Natural killer cell treated with Interleukin-12 subunit alpha and Interleukin-12 subunit beta and Interleukin-15 and Interleukin-18, amount 100 ng/mL, for 72 hours (primary cell): ENCODE measurements around the gene PCDHB1. TPM values are rescaled to one million over a fixed set of nuclear protein-coding genes. Genes with fewer than 3 reads are reported as not detected.
"Not testable (repeated sequence)": the region's sequence is repeated elsewhere in the genome, so short reads cannot be mapped to it uniquely, and the experiment has no call there.

Source experiments
- ATAC-seq, 2 donors: fragments of 150-1000 bp; cut with Tn5 transposase in 1 of 2; sonication (Bioruptor Pico), chemical (Tn5 transposase) in 1 of 2; 2 replicates each; pipeline ENCODE4 v1.10.0; 2021
- DNase-seq: peaks from one replicate; pipeline ENCODE4 v3.0.0; 2022; ENCODE audit warnings: low spot score
- H3K27ac Mint-ChIP-seq, 2 donors: 1 replicate in 1 of 2; 2 replicates in 1 of 2; pipeline ENCODE4 v1.8.0; 2022; ENCODE audit warnings: mixed read lengths in 2 of 2, mild to moderate bottlenecking in 1 of 2, moderate library complexity in 1 of 2
- H3K27me3 Mint-ChIP-seq, 2 donors: 1 replicate in 1 of 2; 2 replicates in 1 of 2; pipeline ENCODE4 v1.8.0; 2022; ENCODE audit warnings: mixed read lengths in 2 of 2
- H3K36me3 Mint-ChIP-seq: one replicate; pipeline ENCODE4 v1.8.0; 2022; ENCODE audit warnings: mixed read lengths
- H3K4me1 Mint-ChIP-seq, 2 donors: 1 replicate in 1 of 2; 2 replicates in 1 of 2; pipeline ENCODE4 v1.8.0; 2022; ENCODE audit warnings: low read depth in 2 of 2, mixed read lengths in 2 of 2, mild to moderate bottlenecking in 1 of 2
- H3K4me3 Mint-ChIP-seq: one replicate; pipeline ENCODE4 v1.8.0; 2022; ENCODE audit warnings: mixed read lengths
- H3K9me3 Mint-ChIP-seq: 2 replicates; pipeline ENCODE4 v1.8.0; 2022; ENCODE audit warnings: mixed read lengths
- total RNA-seq, 2 donors: library from RNA; stranded (reverse); gene quantifications; one replicate each; pipeline ENCODE4 v1.2.3, GENCODE V29; 2022

The PCDHB1 gene
- total RNA-seq, 2 donors from 2014 or later, result not detected

DNA sequence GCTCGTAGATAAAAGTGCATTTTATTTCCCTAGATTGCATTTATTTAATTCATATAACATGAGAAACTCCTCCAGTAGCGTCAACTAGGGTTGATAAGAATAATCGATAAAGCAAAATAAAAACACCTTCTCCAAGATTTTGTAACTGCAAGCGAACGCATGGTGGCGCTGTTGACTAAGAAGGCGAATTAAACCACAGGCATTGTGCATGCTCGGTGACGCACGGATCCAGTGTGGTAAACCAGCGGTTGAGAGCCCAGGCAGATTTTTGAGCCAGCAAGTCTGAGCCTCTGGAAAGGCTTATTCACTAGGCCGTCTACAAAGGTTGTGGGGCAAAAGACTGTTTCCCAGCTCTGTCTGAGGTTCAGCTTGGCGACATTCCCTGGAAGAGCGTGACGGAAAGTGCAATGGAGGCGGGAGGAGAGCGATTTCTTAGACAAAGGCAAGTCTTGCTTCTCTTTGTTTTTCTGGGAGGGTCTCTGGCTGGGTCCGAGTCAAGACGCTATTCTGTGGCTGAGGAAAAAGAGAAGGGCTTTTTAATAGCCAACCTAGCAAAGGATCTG lies 49.1 kb downstream of the PCDHB1 start, which contains the start of gene PCDHB3:
Gene PCDHB3, plus strand, starts transcription at position 231 of the 563 bp plus-strand sequence. Its CDS starts 177 bp downstream, at position 408.
- no peak for DNase-seq
- H3K4me1 Mint-ChIP-seq, result no peaks in the 10 kb centered on the region
- no peak within 1 kb of the TSS for H3K4me3 Mint-ChIP-seq
- no peaks in the 10 kb centered on the region for H3K9me3 Mint-ChIP-seq
- no peak for ATAC-seq
- peaks cover 7% of the 10 kb centered on the region for H3K36me3 Mint-ChIP-seq
- no peak within 1 kb of the TSS for H3K27ac Mint-ChIP-seq
- H3K27me3 Mint-ChIP-seq, result peaks cover 0 to 6% of the 10 kb centered on the region in 2 donors

DNA sequence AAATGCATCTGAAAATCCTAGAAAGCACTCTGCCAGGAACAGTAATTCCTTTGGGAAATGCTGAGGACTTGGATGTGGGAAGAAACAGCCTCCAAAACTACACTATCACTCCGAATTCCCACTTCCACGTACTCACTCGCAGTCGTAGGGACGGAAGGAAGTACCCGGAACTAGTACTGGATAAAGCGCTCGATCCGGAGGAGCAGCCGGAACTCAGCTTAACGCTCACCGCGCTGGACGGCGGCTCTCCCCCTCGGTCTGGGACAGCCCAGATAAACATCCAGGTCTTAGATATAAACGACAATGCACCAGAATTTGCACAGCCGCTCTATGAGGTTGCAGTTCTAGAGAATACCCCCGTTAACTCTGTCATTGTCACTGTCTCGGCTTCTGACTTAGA lies 49.9 kb downstream of the PCDHB1 start:
- Mint-ChIP-seq H3K27me3 (peaks cover 0 to 6% of the 10 kb centered on the region in 2 donors), H3K9me3 (no peaks in the 10 kb centered on the region), H3K4me3 (no peak overlapping the region), H3K4me1 (no peaks in the 10 kb centered on the region), H3K27ac (no peak overlapping the region), H3K36me3 (peaks cover 7% of the 10 kb centered on the region)
- ATAC-seq, result no peak
- DNase-seq, result no peak

DNA sequence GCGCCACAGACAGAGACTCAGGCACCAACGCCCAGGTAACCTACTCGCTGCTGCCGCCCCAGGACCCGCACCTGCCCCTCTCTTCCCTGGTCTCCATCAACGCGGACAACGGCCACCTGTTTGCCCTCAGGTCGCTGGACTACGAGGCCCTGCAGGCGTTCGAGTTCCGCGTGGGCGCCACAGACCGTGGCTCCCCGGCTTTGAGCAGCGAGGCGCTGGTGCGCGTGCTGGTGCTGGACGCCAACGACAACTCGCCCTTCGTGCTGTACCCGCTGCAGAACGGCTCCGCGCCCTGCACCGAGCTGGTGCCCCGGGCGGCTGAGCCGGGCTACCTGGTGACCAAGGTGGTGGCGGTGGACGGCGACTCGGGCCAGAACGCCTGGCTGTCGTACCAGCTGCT lies 50.9 kb downstream of the PCDHB1 start:
- H3K27ac Mint-ChIP-seq, H3K27me3 Mint-ChIP-seq, DNase-seq, H3K4me1 Mint-ChIP-seq, ATAC-seq, H3K4me3 Mint-ChIP-seq, H3K36me3 Mint-ChIP-seq, H3K9me3 Mint-ChIP-seq: not testable (repeated sequence)

DNA sequence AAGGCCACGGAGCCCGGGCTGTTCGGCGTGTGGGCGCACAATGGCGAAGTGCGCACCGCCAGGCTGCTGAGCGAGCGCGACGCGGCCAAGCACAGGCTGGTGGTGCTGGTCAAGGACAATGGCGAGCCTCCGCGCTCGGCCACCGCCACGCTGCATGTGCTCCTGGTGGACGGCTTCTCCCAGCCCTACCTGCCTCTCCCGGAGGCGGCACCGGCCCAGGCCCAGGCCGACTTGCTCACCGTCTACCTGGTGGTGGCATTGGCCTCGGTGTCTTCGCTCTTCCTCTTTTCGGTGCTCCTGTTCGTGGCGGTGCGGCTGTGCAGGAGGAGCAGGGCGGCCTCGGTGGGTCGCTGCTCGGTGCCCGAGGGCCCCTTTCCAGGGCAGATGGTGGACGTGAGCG lies 51.3 kb downstream of the PCDHB1 start:
- H3K36me3 Mint-ChIP-seq, H3K4me1 Mint-ChIP-seq, ATAC-seq, H3K4me3 Mint-ChIP-seq, H3K9me3 Mint-ChIP-seq, H3K27me3 Mint-ChIP-seq, DNase-seq, H3K27ac Mint-ChIP-seq: not testable (repeated sequence)

DNA sequence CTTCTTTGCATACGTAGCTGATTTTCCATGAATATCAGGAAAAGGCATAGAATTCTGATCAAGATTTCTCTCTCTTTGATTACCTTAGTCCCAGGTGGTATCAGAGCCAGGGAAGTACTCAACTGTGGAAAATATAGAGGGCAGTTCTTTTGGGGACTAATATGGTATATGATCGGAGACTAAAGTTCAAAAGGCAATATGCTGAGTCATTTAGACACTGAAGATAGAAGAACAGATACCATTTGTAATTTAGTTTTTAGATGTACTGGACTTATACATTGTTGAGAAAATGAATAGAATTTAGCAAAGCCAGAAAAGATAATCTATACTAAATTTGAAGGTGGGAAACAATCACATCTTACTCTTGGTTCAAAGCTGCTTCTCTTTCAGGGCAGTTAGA lies 54.2 kb downstream of the PCDHB1 start:
- Mint-ChIP-seq H3K27ac (no peak overlapping the region), H3K4me1 (no peaks in the 10 kb centered on the region), H3K9me3 (no peaks in the 10 kb centered on the region), H3K27me3 (peaks cover 0 to 1% of the 10 kb centered on the region in 2 donors), H3K36me3 (peaks cover 2% of the 10 kb centered on the region), H3K4me3 (no peak overlapping the region)
- ATAC-seq (no peak), DNase-seq (no peak)

Other genes with a start within 250 kb of the PCDHB1 start
- gene PCDHA4, start 244.3 kb upstream of the PCDHB1 start, total RNA-seq, result not detected
- gene PCDHA5, start 229.8 kb upstream of the PCDHB1 start, total RNA-seq, result not detected
- gene PCDHA6, start 223.4 kb upstream of the PCDHB1 start, total RNA-seq, result not detected
- not detected for gene PCDHA7, start 217.1 kb upstream of the PCDHB1 start, total RNA-seq
- not detected for gene PCDHA8, start 210.2 kb upstream of the PCDHB1 start, total RNA-seq
- not detected for gene PCDHA9, start 203.0 kb upstream of the PCDHB1 start, total RNA-seq
- not detected for gene PCDHA10, start 195.5 kb upstream of the PCDHB1 start, total RNA-seq
- gene PCDHA11, start 182.4 kb upstream of the PCDHB1 start, total RNA-seq, result not detected
- not detected for gene PCDHA12, start 176.1 kb upstream of the PCDHB1 start, total RNA-seq
- not detected for gene PCDHA13, start 169.2 kb upstream of the PCDHB1 start, total RNA-seq
- gene PCDHAC1, start 125.1 kb upstream of the PCDHB1 start, total RNA-seq, result not detected
- gene PCDHAC2, start 84.9 kb upstream of the PCDHB1 start, total RNA-seq, result not detected
- not detected for gene PCDHB2, start 43.2 kb downstream of the PCDHB1 start, total RNA-seq
- gene PCDHB3, start 49.1 kb downstream of the PCDHB1 start, total RNA-seq, result not detected
- gene PCDHB4, start 70.4 kb downstream of the PCDHB1 start, total RNA-seq, result not detected
- gene PCDHB5, start 83.8 kb downstream of the PCDHB1 start, total RNA-seq, result not detected
- not detected for gene PCDHB6, start 98.7 kb downstream of the PCDHB1 start, total RNA-seq
- not detected for gene PCDHB7, start 121.3 kb downstream of the PCDHB1 start, total RNA-seq
- gene PCDHB8, start 126.4 kb downstream of the PCDHB1 start, total RNA-seq, result not detected
- gene PCDHB16, start 131.0 kb downstream of the PCDHB1 start, total RNA-seq, result not detected
- gene PCDHB9, start 135.8 kb downstream of the PCDHB1 start, total RNA-seq, result under 1 TPM in 1 of 2 donors, not detected in 1; 0.17 TPM
- not detected for gene PCDHB10, start 141.0 kb downstream of the PCDHB1 start, total RNA-seq
- gene PCDHB11, start 148.3 kb downstream of the PCDHB1 start, total RNA-seq, result not detected
- gene PCDHB12, start 157.3 kb downstream of the PCDHB1 start, total RNA-seq, result not detected
- under 1 TPM in 1 of 2 donors, not detected in 1; 0.10 TPM for gene PCDHB13, start 162.5 kb downstream of the PCDHB1 start, total RNA-seq
- not detected for gene PCDHB14, start 172.0 kb downstream of the PCDHB1 start, total RNA-seq
- not detected for gene PCDHB15, start 194.0 kb downstream of the PCDHB1 start, total RNA-seq